CD14-positive monocyte (primary cell): Measurements from ENCODE around the gene PTPN7. TPM values are rescaled to one million over a fixed set of nuclear protein-coding genes. Genes with fewer than 3 reads are reported as not detected.
A peak's percentile ranks its signal among the peaks of the same experiment; 100 is the strongest.

Source experiments
- DNase-seq, 3 donors: peaks; one replicate each; pipeline ENCODE4 v3.0.0-alpha.2; 2011 to 2022
- H2AFZ ChIP-seq: 2 replicates; pipeline ENCODE4 v1.6.0; 2012; ENCODE audit warnings: mild to moderate bottlenecking, low read depth, low read length, inconsistent platforms; ENCODE audit not compliant: insufficient read depth, poor library complexity, severe bottlenecking
- H3K27ac ChIP-seq, 2 donors: 1 replicate in 1 of 2; 2 replicates in 1 of 2; pipeline ENCODE4 v1.5.1; 2012 to 2013; ENCODE audit warnings: low read length in 2 of 2, control low read depth in 1 of 2, inconsistent platforms in 1 of 2, low read depth in 1 of 2, mild to moderate bottlenecking in 1 of 2
- H3K27me3 ChIP-seq, 2 donors: one replicate each; pipeline versions ENCODE4 v1.6.0 to v1.6.1; 2011 to 2013; ENCODE audit warnings: low read length in 2 of 2; ENCODE audit not compliant: control insufficient read depth in 2 of 2, insufficient read depth in 2 of 2
- H3K36me3 ChIP-seq, 2 donors: replicated peaks in 1 of 2; 1 replicate in 1 of 2; 2 replicates in 1 of 2; pipeline versions ENCODE4 v1.5.1 to v1.6.1; 2012 to 2013; ENCODE audit warnings: low read length in 2 of 2, control low read depth in 1 of 2, inconsistent platforms in 1 of 2, mild to moderate bottlenecking in 1 of 2; ENCODE audit not compliant: insufficient read depth in 2 of 2, control insufficient read depth in 1 of 2
- H3K4me1 ChIP-seq, 2 donors: 1 replicate in 1 of 2; 2 replicates in 1 of 2; pipeline versions ENCODE4 v1.5.1 to v1.6.1; 2012 to 2013; ENCODE audit warnings: low read length in 2 of 2, control low read depth in 1 of 2, inconsistent platforms in 1 of 2, mild to moderate bottlenecking in 1 of 2, moderate library complexity in 1 of 2; ENCODE audit not compliant: insufficient read depth in 2 of 2, control insufficient read depth in 1 of 2
- H3K4me2 ChIP-seq: replicated peaks from 2 replicates; pipeline ENCODE3; 2012; ENCODE audit warnings: low read length, moderate library complexity, mild to moderate bottlenecking; ENCODE audit not compliant: poor library complexity, severe bottlenecking; ENCODE audit errors: extremely low read depth
- H3K4me3 ChIP-seq, 3 experiments: fragments of 200-600 bp in 1 of 3; sonication (generic) in 1 of 3; replicated peaks in 1 of 3; 1 replicate in 2 of 3; 2 replicates in 1 of 3; pipeline ENCODE4 v1.5.1; 2011 to 2013; ENCODE audit warnings: low read length in 3 of 3, mild to moderate bottlenecking in 3 of 3, control low read depth in 2 of 3, low read depth in 2 of 3, inconsistent platforms in 1 of 3, moderate library complexity in 1 of 3
- H3K79me2 ChIP-seq: 2 replicates; pipeline ENCODE4 v1.6.0; 2012; ENCODE audit warnings: mild to moderate bottlenecking, control low read depth, inconsistent platforms, low read length, moderate library complexity; ENCODE audit not compliant: insufficient read depth
- H3K9ac ChIP-seq: 2 replicates; pipeline ENCODE4 v1.6.0; 2017; ENCODE audit warnings: low read length, mild to moderate bottlenecking; ENCODE audit not compliant: insufficient read depth, poor library complexity, severe bottlenecking
- H3K9me3 ChIP-seq, 2 donors: replicated peaks in 1 of 2; 1 replicate in 1 of 2; 2 replicates in 1 of 2; pipeline versions ENCODE4 v1.5.1 to v1.6.1; 2012 to 2013; ENCODE audit warnings: low read length in 2 of 2, control low read depth in 1 of 2; ENCODE audit not compliant: control insufficient read depth in 1 of 2, insufficient read depth in 1 of 2
- H4K20me1 ChIP-seq: 2 replicates; pipeline ENCODE4 v1.6.0; 2012; ENCODE audit warnings: mild to moderate bottlenecking, low read length, control low read depth, moderate library complexity; ENCODE audit not compliant: insufficient read depth
- H3K27ac Mint-ChIP-seq, 7 donors: one replicate each; pipeline ENCODE4 v1.8.0; 2020; ENCODE audit warnings: mild to moderate bottlenecking in 7 of 7, mixed read lengths in 7 of 7, moderate library complexity in 6 of 7, inconsistent platforms in 2 of 7
- H3K27me3 Mint-ChIP-seq, 3 donors: one replicate each; pipeline ENCODE4 v1.8.0; 2021 to 2022; ENCODE audit warnings: low read depth in 3 of 3, mild to moderate bottlenecking in 3 of 3, mixed read lengths in 3 of 3, moderate library complexity in 3 of 3, inconsistent platforms in 1 of 3
- H3K36me3 Mint-ChIP-seq, 2 donors: one replicate each; pipeline ENCODE4 v1.8.0; 2020; ENCODE audit warnings: mixed read lengths in 2 of 2, inconsistent platforms in 1 of 2, mild to moderate bottlenecking in 1 of 2
- H3K4me1 Mint-ChIP-seq: one replicate; pipeline ENCODE4 v1.8.0; 2020; ENCODE audit warnings: mild to moderate bottlenecking, mixed read lengths
- H3K4me3 Mint-ChIP-seq, 2 donors: one replicate each; pipeline ENCODE4 v1.8.0; 2020; ENCODE audit warnings: mild to moderate bottlenecking in 2 of 2, mixed read lengths in 2 of 2, moderate library complexity in 1 of 2
- H3K9me3 Mint-ChIP-seq, 7 donors: one replicate each; pipeline ENCODE4 v1.8.0; 2020 to 2022; ENCODE audit warnings: mixed read lengths in 7 of 7, mild to moderate bottlenecking in 6 of 7, moderate library complexity in 6 of 7, inconsistent platforms in 2 of 7
- WGBS: methylation state at CpG from one replicate; pipeline ENCODE4 v1.1.5; 2013; ENCODE audit warnings: missing lambda C conversion rate; ENCODE audit not compliant: insufficient coverage; 5-methylcytosine and 5-hydroxymethylcytosine counted together
- intact Hi-C, 2 donors: fragments of 100-400 bp; cut with micrococcal nuclease; formaldehyde crosslinking; loops; one replicate each; pipeline versions ENCODE4 v1.15.0 to v1.15.1; 2023
- polyA plus RNA-seq, 3 donors: library from polyadenylated mRNA; depleted of rRNA in 1 of 3; unstranded in 2 of 3; stranded (reverse) in 1 of 3; fragments of 300-500 nt in 2 of 3; fragments of >200 nt in 1 of 3; fragmentation: Illumina TruSeq in 2 of 3; gene quantifications; 1 replicate in 2 of 3; 2 replicates in 1 of 3; pipeline ENCODE4 v1.2.3, GENCODE V29; 2012 to 2021
- TF ChIP-seq, protein P1 (sequence below): fragments of 200-600 bp; IDR thresholded peaks from one replicate; pipeline ENCODE4 v1.8.0; 2022; ENCODE audit warnings: antibody characterized with exemption, mild to moderate bottlenecking

The PTPN7 gene
- polyA plus RNA-seq, 3 donors, result 4.0 to 18.8 (median 8.3) TPM

DNA sequence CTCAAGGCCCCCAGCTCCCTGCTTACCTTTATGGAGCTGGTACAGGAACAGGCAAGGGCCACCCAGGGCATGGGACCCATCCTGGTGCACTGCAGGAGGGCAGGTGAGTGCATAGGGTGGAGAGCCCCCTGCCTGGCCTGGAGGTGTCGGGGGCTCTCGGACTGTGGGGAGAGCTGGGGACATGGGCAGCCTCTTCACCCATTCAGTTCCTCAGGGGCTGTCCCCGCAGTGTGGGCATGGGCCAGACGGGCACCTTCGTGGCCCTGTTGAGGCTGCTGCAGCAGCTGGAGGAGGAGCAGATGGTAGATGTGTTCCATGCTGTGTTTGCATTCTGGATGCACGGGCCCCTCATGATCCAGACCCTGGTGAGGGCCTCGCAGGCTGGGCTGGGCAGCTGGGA lies 25.9 kb upstream of the PTPN7 start:
- intact Hi-C loops, result loop anchor here in 1 of 2 donors (2.0 to 10.0 kb wide), 2 partner anchors 128 to 532 kb away; no protein-coding TSS in a partner anchor
- Mint-ChIP-seq H3K9me3 (no peaks in the 10 kb centered on the region), H3K4me3 (no peak overlapping the region), H3K27ac (no peak overlapping the region), H3K36me3 (no peaks in the 10 kb centered on the region), H3K27me3 (peaks cover 8 to 27% (median 21%) of the 10 kb centered on the region in 3 donors), H3K4me1 (peaks cover 2% of the 10 kb centered on the region)
- DNase-seq, result no peak
- Histone ChIP-seq H3K9me3 (no peaks in the 10 kb centered on the region), H4K20me1 (no peaks in the 10 kb centered on the region), H3K4me3 (no peak overlapping the region), H3K36me3 (no peaks in the 10 kb centered on the region), H3K27me3 (no peaks in the 10 kb centered on the region), H3K9ac (no peak overlapping the region), H2AFZ (no peak overlapping the region), H3K79me2 (no peaks in the 10 kb centered on the region), H3K27ac (no peak overlapping the region), H3K4me1 (no peaks in the 10 kb centered on the region), H3K4me2 (no peak overlapping the region)
- WGBS, result 92% methylated on average over 7 of the region's 7 CpGs
- TF ChIP-seq, protein P1, sequence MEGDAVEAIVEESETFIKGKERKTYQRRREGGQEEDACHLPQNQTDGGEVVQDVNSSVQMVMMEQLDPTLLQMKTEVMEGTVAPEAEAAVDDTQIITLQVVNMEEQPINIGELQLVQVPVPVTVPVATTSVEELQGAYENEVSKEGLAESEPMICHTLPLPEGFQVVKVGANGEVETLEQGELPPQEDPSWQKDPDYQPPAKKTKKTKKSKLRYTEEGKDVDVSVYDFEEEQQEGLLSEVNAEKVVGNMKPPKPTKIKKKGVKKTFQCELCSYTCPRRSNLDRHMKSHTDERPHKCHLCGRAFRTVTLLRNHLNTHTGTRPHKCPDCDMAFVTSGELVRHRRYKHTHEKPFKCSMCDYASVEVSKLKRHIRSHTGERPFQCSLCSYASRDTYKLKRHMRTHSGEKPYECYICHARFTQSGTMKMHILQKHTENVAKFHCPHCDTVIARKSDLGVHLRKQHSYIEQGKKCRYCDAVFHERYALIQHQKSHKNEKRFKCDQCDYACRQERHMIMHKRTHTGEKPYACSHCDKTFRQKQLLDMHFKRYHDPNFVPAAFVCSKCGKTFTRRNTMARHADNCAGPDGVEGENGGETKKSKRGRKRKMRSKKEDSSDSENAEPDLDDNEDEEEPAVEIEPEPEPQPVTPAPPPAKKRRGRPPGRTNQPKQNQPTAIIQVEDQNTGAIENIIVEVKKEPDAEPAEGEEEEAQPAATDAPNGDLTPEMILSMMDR, result no peak

DNA sequence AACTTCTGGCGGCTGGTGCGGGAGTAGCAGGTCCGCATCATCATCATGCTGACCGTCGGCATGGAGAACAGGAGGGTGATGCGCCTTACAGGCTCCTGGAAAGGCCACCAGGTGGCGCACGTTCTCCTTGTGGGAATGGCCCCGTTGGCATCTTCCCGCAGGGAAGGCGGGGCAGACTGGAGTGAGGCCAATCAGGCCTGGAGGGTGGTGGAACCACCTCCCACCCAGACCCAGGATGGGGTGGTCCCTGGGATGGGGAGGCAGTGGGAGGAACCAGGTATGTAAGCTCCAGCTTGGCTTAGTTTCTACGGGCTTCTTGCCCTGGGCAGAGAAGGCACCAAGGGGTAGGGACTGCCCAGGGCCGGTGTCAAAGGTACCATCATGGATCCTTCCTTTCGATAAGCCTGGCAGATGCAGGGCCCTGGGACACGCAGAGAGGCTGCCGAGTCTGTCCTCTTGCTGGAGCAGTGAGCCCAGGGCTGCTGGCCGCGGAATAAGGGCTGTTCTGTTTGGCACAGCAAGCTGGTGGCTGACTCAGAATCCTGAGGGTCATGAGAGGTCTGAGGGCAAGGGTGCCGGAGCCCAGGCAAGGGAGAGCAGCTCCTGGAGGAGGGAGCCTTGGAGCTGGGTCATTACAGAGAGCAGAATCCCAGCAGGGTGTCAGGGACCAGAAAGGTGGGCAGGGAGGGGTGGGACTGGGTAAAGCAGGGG lies 24.5 kb upstream of the PTPN7 start:
- Mint-ChIP-seq H3K9me3 (no peaks in the 10 kb centered on the region), H3K27ac (peak overlapping the region in 1 of 7 donors; percentile 61), H3K4me3 (no peak overlapping the region), H3K4me1 (peaks cover 2% of the 10 kb centered on the region), H3K27me3 (peaks cover 8 to 27% (median 18%) of the 10 kb centered on the region in 3 donors), H3K36me3 (no peaks in the 10 kb centered on the region)
- no peaks in the 10 kb centered on the region for H3K79me2 ChIP-seq
- H3K27me3 ChIP-seq, result no peaks in the 10 kb centered on the region
- no peaks in the 10 kb centered on the region for H3K9me3 ChIP-seq
- no peaks in the 10 kb centered on the region for H4K20me1 ChIP-seq
- H3K36me3 ChIP-seq, result no peaks in the 10 kb centered on the region
- WGBS, result 28% methylated on average over 14 of the region's 19 CpGs
- H3K4me1 ChIP-seq, result no peaks in the 10 kb centered on the region
- peak; percentile 71 to 73 (median 72) for DNase-seq
- H3K9ac ChIP-seq, result no peak overlapping the region
- no peak overlapping the region for H2AFZ ChIP-seq
- H3K27ac ChIP-seq, result no peak overlapping the region
- H3K4me3 ChIP-seq, result no peak overlapping the region
- TF ChIP-seq, protein P1, result peak; percentile 93
- H3K4me2 ChIP-seq, result no peak overlapping the region
- intact Hi-C loops, result loop anchor here (2.0 to 10.0 kb wide), 2 partner anchors 130 to 534 kb away; no protein-coding TSS in a partner anchor
